Stomach (tissue), 9 donors: Measurements from ENCODE around the gene ALG9. TPM values are rescaled to one million over a fixed set of nuclear protein-coding genes. Genes with fewer than 3 reads are reported as not detected.

Experiments
- DNase-seq, 2 donors: peaks; one replicate each; pipeline versions ENCODE4 v3.0.0 to v3.0.0-alpha.2; 2013 to 2019
- H3K27ac ChIP-seq, 5 donors: fragments of 200-600 bp in 4 of 5; sonication (generic) in 4 of 5; one replicate each; pipeline ENCODE4 v1.5.1; 2013 to 2019; ENCODE audit warnings: mild to moderate bottlenecking in 1 of 5, moderate library complexity in 1 of 5
- H3K27me3 ChIP-seq, 3 donors: fragments of 200-600 bp; sonication (generic); one replicate each; pipeline ENCODE4 v1.5.1; 2017 to 2019; ENCODE audit warnings: mixed run types in 1 of 3
- H3K36me3 ChIP-seq, 4 donors: fragments of 200-600 bp; sonication (generic); 1 replicate in 3 of 4; 2 replicates in 1 of 4; pipeline ENCODE4 v1.5.1; 2016 to 2019
- H3K4me1 ChIP-seq, 4 donors: fragments of 200-600 bp; sonication (generic); one replicate each; pipeline ENCODE4 v1.5.1; 2016 to 2019
- H3K4me3 ChIP-seq, 4 donors: fragments of 200-600 bp; sonication (generic) in 3 of 4; one replicate each; pipeline ENCODE4 v1.5.1; 2016 to 2019; ENCODE audit warnings: mild to moderate bottlenecking in 1 of 4
- H3K9me3 ChIP-seq, 4 donors: fragments of 200-600 bp; sonication (generic); one replicate each; pipeline ENCODE4 v1.5.1; 2016 to 2019
- CTCF ChIP-seq, 7 experiments: fragments of 450-650 bp in 4 of 7; fragments of 200-600 bp in 3 of 7; sonication (generic) in 3 of 7; IDR thresholded peaks; one replicate each; pipeline ENCODE4 v1.5.1; 2016 to 2019; ENCODE audit warnings: antibody characterized with exemption in 7 of 7, control low read depth in 2 of 7, mild to moderate bottlenecking in 1 of 7
- EP300 ChIP-seq: sonication (generic); formaldehyde crosslinking; IDR thresholded peaks from one replicate; pipeline ENCODE4 v1.6.1; 2017; ENCODE audit warnings: antibody characterized with exemption
- POLR2A ChIP-seq, 4 donors: fragments of 450-650 bp; IDR thresholded peaks; one replicate each; pipeline ENCODE4 v1.6.1; 2016; ENCODE audit warnings: antibody characterized with exemption in 4 of 4, control low read depth in 2 of 4, mild to moderate bottlenecking in 1 of 4, moderate library complexity in 1 of 4
- POLR2AphosphoS5 ChIP-seq, 3 donors: sonication (generic); formaldehyde crosslinking; IDR thresholded peaks; one replicate each; pipeline ENCODE4 v1.6.1; 2016; ENCODE audit warnings: antibody characterized with exemption in 3 of 3
- WGBS, 5 donors: extraction: QIAGEN DNeasy Blood & Tissue Kit in 3 of 5; methylation state at CpG; one replicate each; pipeline versions ENCODE4 v1.1.5 to v1.1.7; 2013 to 2018; 5-methylcytosine and 5-hydroxymethylcytosine counted together
- intact Hi-C: fragments of 100-400 bp; cut with DNase I; formaldehyde crosslinking; loops from one replicate; pipeline ENCODE4 v1.15.1; 2023; ENCODE audit warnings: low total_unique reads
- polyA plus RNA-seq, 3 donors: library from polyadenylated mRNA; stranded (reverse); fragments of 200-250 nt; gene quantifications; one replicate each; pipeline ENCODE4 v1.2.3, GENCODE V29; 2013
- total RNA-seq, 5 donors: library from RNA; depleted of rRNA; stranded (reverse); fragments of >200 nt; gene quantifications; one replicate each; pipeline versions ENCODE4 v1.1.0 to v1.2.3, GENCODE V29; 2014 to 2016
- donor health status: healthy with polysubstance abuse.
- donor health status: Bipolar disorder and iron deficiency.
- donor health status: healthy.

Gene ALG9
- total and polyA plus RNA-seq, 8 donors = 11.9 to 53.7 (median 25.5) TPM

GRCh38 chr11:111917788-111918187 lies 46.4 kb upstream of the ALG9 start:
- Histone ChIP-seq H3K4me1 (peaks cover 0 to 53% (median 28%) of the 10 kb centered on the region in 4 donors), H3K4me3 (no peak overlapping the region), H3K9me3 (no peaks in the 10 kb centered on the region), H3K36me3 (no peaks in the 10 kb centered on the region), H3K27me3 (peaks cover 0 to 14% (median 5%) of the 10 kb centered on the region in 3 donors), H3K27ac (peak overlapping the region; percentile 46 to 87 (median 85))
- TF ChIP-seq POLR2AphosphoS5 (IDR thresholded peaks at IDR 0.05) (no peak), CTCF (IDR thresholded peaks at IDR 0.05) (no peak), POLR2A (IDR thresholded peaks at IDR 0.05) (no peak), EP300 (no peak)
- 81 to 87% (median 85%) methylated on average over 3 of the region's 3 CpGs for WGBS, 5 donors
- DNase-seq = no peak
- intact Hi-C loops = no loop called here

- Histone ChIP-seq H3K27ac (peak overlapping the region in 3 of 5 donors; percentile 79 to 87 (median 86)), H3K9me3 (no peaks in the 10 kb centered on the region), H3K27me3 (peaks cover 0 to 19% (median 9%) of the 10 kb centered on the region in 3 donors), H3K4me3 (no peak overlapping the region), H3K36me3 (no peaks in the 10 kb centered on the region), H3K4me1 (peaks cover 0 to 51% (median 26%) of the 10 kb centered on the region in 4 donors)
- intact Hi-C loops = no loop called here
- TF ChIP-seq EP300 = no peak
- TF ChIP-seq POLR2AphosphoS5 (IDR thresholded peaks at IDR 0.05) = no peak
- no peak for TF ChIP-seq CTCF (IDR thresholded peaks at IDR 0.05)
- TF ChIP-seq POLR2A (IDR thresholded peaks at IDR 0.05) = no peak
- DNase-seq = no peak
- WGBS, 5 donors = 66 to 90% (median 87%) methylated on average over 2 of the region's 2 CpGs
Measured at GRCh38 chr11:111917312-111917711, 45.9 kb upstream of the ALG9 start.

- WGBS, 5 donors = 88 to 100% (median 97%) methylated on average over 1 of the region's 1 CpG
- H3K9me3 ChIP-seq = no peaks in the 10 kb centered on the region
- peaks cover 0 to 51% (median 23%) of the 10 kb centered on the region in 4 donors for H3K4me1 ChIP-seq
- TF ChIP-seq POLR2AphosphoS5 (IDR thresholded peaks at IDR 0.05) (no peak), EP300 (no peak), POLR2A (IDR thresholded peaks at IDR 0.05) (no peak), CTCF (IDR thresholded peaks at IDR 0.05) (no peak)
- H3K4me3 ChIP-seq = no peak overlapping the region
- intact Hi-C loops = no loop called here
- H3K27me3 ChIP-seq = peaks cover 0 to 19% (median 10%) of the 10 kb centered on the region in 3 donors
- peak overlapping the region in 1 of 5 donors; percentile 87 for H3K27ac ChIP-seq
- no peaks in the 10 kb centered on the region for H3K36me3 ChIP-seq
- DNase-seq = no peak
Measured at GRCh38 chr11:111916768-111917167, 45.4 kb upstream of the ALG9 start.

GRCh38 chr11:111913997-111914396 lies 42.6 kb upstream of the ALG9 start:
- intact Hi-C loops = no loop called here
- no peak for TF ChIP-seq CTCF (IDR thresholded peaks at IDR 0.05)
- TF ChIP-seq POLR2AphosphoS5 (IDR thresholded peaks at IDR 0.05) = peak in 2 of 3 donors; percentile 21 to 66
- 42 to 57% (median 44%) methylated on average over 4 of the region's 4 CpGs for WGBS, 5 donors
- Histone ChIP-seq H3K27me3 (peaks cover 0 to 19% (median 10%) of the 10 kb centered on the region in 3 donors), H3K4me3 (peak overlapping the region; percentile 46 to 57 (median 51)), H3K4me1 (peaks cover 0 to 48% (median 18%) of the 10 kb centered on the region in 4 donors), H3K9me3 (no peaks in the 10 kb centered on the region), H3K27ac (peak overlapping the region; percentile 49 to 94 (median 85)), H3K36me3 (peaks cover 0 to under 1% (median 0%) of the 10 kb centered on the region in 4 donors)
- DNase-seq = peak in 1 of 2 donors; percentile 82
